ENCODE results near the gene TFR2. TPM values are rescaled to one million over a fixed set of nuclear protein-coding genes. Genes with fewer than 3 reads are reported as not detected.

TFR2 gene
- total RNA-seq, 1 experiment from 2014 or later, result 9.1 TPM

DNA sequence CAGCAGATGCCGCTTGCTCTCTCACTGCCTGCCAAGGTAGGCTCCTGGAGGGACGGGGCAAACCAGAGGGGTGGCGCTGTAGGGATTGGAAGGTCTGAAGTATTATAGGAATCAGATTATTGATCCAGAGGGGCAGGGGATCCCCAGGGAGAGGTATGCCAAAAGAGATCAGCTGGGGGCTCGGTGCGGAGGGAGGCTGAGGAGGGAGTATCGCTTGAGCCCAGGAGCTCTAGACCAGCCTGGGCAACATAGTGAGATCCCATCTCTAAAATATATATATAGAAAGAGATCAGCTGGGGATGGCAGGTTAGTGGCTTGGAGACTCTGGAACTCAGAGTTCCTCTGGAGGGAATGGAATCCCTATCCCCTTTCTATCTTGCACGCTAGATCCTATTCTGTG is 46.2 kb downstream of the TFR2 start:
- intact Hi-C loops (cut with micrococcal nuclease; ENCODE audit: unreplicated experiment) (no loop called here), in situ Hi-C loops (cut with HindIII; ENCODE audit: low pct_unique_long_range_greater_than_20kb, low sequenced_read_pairs) (no loop called here)
- ATAC-seq (no peak), DNase-seq (ENCODE audit: low read depth, low spot score) (no peak)
- Histone ChIP-seq H3K36me3 (ENCODE audit: control insufficient read depth, insufficient read depth, low read length) (no peaks in the 10 kb centered on the region), H3K4me3 (ENCODE audit: low read depth in 2 of 2, low read length in 2 of 2) (no peak overlapping the region), H3K27me3 (ENCODE audit: control insufficient read depth, insufficient read depth, low read length) (no peaks in the 10 kb centered on the region), H3K27ac (ENCODE audit: low read length) (no peak overlapping the region), H3K4me1 (ENCODE audit: control insufficient read depth, insufficient read depth, low read length) (no peaks in the 10 kb centered on the region), H3K9me3 (ENCODE audit: control insufficient read depth, insufficient read depth, low read depth, low read length) (no peaks in the 10 kb centered on the region)
- BruUV-seq (replicated peaks), result no TSS peak
- ChIA-PET POLR2A (interaction anchor here (0.6 kb wide), 1 partner anchor 126 kb away, joined by 12 read pairs; no protein-coding TSS in a partner anchor), CTCF (interaction anchor here (0.7 kb wide), 1 partner anchor 28 kb away, joined by 3 read pairs; no protein-coding TSS in a partner anchor)
- TF ChIP-seq SIN3A (IDR thresholded peaks at IDR 0.05; ENCODE audit: borderline replicate concordance, insufficient read depth, low read depth, low read length), result no peak
- TF ChIP-seq, protein P1, sequence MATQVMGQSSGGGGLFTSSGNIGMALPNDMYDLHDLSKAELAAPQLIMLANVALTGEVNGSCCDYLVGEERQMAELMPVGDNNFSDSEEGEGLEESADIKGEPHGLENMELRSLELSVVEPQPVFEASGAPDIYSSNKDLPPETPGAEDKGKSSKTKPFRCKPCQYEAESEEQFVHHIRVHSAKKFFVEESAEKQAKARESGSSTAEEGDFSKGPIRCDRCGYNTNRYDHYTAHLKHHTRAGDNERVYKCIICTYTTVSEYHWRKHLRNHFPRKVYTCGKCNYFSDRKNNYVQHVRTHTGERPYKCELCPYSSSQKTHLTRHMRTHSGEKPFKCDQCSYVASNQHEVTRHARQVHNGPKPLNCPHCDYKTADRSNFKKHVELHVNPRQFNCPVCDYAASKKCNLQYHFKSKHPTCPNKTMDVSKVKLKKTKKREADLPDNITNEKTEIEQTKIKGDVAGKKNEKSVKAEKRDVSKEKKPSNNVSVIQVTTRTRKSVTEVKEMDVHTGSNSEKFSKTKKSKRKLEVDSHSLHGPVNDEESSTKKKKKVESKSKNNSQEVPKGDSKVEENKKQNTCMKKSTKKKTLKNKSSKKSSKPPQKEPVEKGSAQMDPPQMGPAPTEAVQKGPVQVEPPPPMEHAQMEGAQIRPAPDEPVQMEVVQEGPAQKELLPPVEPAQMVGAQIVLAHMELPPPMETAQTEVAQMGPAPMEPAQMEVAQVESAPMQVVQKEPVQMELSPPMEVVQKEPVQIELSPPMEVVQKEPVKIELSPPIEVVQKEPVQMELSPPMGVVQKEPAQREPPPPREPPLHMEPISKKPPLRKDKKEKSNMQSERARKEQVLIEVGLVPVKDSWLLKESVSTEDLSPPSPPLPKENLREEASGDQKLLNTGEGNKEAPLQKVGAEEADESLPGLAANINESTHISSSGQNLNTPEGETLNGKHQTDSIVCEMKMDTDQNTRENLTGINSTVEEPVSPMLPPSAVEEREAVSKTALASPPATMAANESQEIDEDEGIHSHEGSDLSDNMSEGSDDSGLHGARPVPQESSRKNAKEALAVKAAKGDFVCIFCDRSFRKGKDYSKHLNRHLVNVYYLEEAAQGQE (IDR thresholded peaks at IDR 0.05; ENCODE audit: insufficient read depth in 1 of 2, low read depth in 2 of 2, low read length in 1 of 2), result no peak
- no peak for TF ChIP-seq POLR2AphosphoS5 (IDR thresholded peaks at IDR 0.05; ENCODE audit: low read depth, low read length)
- no peak for TF ChIP-seq TCF7L2 (IDR thresholded peaks at IDR 0.05; ENCODE audit: low read depth, low read length)

DNA sequence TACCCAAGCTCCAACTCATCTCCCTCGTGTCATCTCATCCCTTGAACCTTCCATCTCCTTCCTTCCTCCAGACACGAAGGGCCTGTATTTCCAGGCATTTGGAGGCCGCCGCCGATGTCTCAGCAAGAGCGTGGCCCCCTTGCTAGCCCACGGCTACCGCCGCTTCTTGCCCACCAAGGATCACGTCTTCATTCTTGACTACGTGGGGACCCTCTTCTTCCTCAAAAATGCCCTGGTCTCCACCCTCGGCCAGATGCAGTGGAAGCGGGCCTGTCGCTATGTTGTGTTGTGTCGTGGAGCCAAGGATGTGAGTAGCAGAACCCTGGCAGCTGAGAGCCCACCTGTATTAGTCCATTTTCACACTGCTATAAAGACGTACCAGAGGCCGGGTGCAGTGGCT is 49.8 kb downstream of the TFR2 start:
- H3K4me1 ChIP-seq (ENCODE audit: control insufficient read depth, insufficient read depth, low read length), result no peaks in the 10 kb centered on the region
- intact Hi-C loops (cut with micrococcal nuclease; ENCODE audit: unreplicated experiment) (no loop called here), in situ Hi-C loops (cut with HindIII; ENCODE audit: low pct_unique_long_range_greater_than_20kb, low sequenced_read_pairs) (no loop called here)
- POLR2A ChIA-PET, result no interaction called here
- ATAC-seq (no peak), DNase-seq (ENCODE audit: low read depth, low spot score) (no peak)
- CTCF ChIA-PET, result interaction anchor here (0.6 kb wide), 1 partner anchor 62 kb away, joined by 3 read pairs; no protein-coding TSS in a partner anchor
- H3K4me3 ChIP-seq (ENCODE audit: low read depth in 2 of 2, low read length in 2 of 2), result no peak overlapping the region
- no peaks in the 10 kb centered on the region for H3K9me3 ChIP-seq (ENCODE audit: control insufficient read depth, insufficient read depth, low read depth, low read length)
- no TSS peak for BruUV-seq (replicated peaks)
- H3K27ac ChIP-seq (ENCODE audit: low read length), result no peak overlapping the region
- TF ChIP-seq, protein P1 (IDR thresholded peaks at IDR 0.05; ENCODE audit: insufficient read depth in 1 of 2, low read depth in 2 of 2, low read length in 1 of 2), result no peak
- no peak for TF ChIP-seq SIN3A (IDR thresholded peaks at IDR 0.05; ENCODE audit: borderline replicate concordance, insufficient read depth, low read depth, low read length)
- TF ChIP-seq TCF7L2 (IDR thresholded peaks at IDR 0.05; ENCODE audit: low read depth, low read length), result no peak
- TF ChIP-seq POLR2AphosphoS5 (IDR thresholded peaks at IDR 0.05; ENCODE audit: low read depth, low read length), result no peak
- TF ChIP-seq, protein P2, sequence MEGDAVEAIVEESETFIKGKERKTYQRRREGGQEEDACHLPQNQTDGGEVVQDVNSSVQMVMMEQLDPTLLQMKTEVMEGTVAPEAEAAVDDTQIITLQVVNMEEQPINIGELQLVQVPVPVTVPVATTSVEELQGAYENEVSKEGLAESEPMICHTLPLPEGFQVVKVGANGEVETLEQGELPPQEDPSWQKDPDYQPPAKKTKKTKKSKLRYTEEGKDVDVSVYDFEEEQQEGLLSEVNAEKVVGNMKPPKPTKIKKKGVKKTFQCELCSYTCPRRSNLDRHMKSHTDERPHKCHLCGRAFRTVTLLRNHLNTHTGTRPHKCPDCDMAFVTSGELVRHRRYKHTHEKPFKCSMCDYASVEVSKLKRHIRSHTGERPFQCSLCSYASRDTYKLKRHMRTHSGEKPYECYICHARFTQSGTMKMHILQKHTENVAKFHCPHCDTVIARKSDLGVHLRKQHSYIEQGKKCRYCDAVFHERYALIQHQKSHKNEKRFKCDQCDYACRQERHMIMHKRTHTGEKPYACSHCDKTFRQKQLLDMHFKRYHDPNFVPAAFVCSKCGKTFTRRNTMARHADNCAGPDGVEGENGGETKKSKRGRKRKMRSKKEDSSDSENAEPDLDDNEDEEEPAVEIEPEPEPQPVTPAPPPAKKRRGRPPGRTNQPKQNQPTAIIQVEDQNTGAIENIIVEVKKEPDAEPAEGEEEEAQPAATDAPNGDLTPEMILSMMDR (IDR thresholded peaks at IDR 0.05), result no peak
- no peaks in the 10 kb centered on the region for H3K27me3 ChIP-seq (ENCODE audit: control insufficient read depth, insufficient read depth, low read length)
- H3K36me3 ChIP-seq (ENCODE audit: control insufficient read depth, insufficient read depth, low read length), result no peaks in the 10 kb centered on the region
